Measurements from ENCODE around the gene MYBBP1A. TPM values are rescaled to one million over a fixed set of nuclear protein-coding genes. Genes with fewer than 3 reads are reported as not detected.

Gene MYBBP1A
- total RNA-seq, 2 donors from 2014 or later, result 21.4 to 58.7 TPM

DNA sequence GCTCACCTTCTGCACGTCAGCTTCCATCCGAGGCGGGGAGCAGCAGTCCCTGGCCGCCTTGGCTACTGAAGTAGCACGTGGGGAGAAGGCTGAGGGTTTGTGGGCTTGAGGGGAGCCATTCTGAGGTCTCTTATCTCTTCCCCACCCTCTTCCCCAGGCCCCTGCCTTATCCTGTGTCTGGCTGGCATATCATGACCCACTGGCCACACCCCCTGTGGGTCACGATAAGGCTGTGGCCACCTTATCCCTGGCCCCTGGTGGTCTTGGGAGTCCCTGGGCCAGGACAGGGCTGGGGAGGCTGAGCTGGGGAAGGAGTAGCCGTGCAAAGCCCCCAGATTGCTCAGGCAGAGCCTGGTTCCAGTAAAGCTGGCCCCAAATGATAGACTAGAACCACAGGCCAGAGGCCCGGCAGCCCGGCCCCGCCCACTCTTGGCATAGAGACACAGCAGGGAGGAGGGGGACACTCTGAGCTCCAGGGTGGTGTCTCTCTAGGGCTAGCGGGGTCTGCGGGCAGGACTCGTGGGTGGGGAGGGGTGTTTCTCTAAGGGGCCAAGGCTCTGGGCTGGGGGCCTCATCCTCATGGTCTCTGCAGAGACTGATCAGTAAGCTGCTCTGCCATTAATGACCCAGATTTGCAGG is 48.9 kb downstream of the MYBBP1A start:
- intact Hi-C loops (cut with DNase I), result no loop called here
- Histone ChIP-seq H3K27ac (no peak overlapping the region), H3K4me3 (no peak overlapping the region), H3K4me1 (no peaks in the 10 kb centered on the region), H3K9me3 (no peaks in the 10 kb centered on the region), H3K36me3 (no peaks in the 10 kb centered on the region), H3K27me3 (peaks cover 2% of the 10 kb centered on the region), H3K9ac (ENCODE audit: low read depth in 2 of 2, low read length in 2 of 2) (no peak overlapping the region)
- DNase-seq, result no peak
- TF ChIP-seq, protein P1, sequence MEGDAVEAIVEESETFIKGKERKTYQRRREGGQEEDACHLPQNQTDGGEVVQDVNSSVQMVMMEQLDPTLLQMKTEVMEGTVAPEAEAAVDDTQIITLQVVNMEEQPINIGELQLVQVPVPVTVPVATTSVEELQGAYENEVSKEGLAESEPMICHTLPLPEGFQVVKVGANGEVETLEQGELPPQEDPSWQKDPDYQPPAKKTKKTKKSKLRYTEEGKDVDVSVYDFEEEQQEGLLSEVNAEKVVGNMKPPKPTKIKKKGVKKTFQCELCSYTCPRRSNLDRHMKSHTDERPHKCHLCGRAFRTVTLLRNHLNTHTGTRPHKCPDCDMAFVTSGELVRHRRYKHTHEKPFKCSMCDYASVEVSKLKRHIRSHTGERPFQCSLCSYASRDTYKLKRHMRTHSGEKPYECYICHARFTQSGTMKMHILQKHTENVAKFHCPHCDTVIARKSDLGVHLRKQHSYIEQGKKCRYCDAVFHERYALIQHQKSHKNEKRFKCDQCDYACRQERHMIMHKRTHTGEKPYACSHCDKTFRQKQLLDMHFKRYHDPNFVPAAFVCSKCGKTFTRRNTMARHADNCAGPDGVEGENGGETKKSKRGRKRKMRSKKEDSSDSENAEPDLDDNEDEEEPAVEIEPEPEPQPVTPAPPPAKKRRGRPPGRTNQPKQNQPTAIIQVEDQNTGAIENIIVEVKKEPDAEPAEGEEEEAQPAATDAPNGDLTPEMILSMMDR (IDR thresholded peaks at IDR 0.05), result no peak

DNA sequence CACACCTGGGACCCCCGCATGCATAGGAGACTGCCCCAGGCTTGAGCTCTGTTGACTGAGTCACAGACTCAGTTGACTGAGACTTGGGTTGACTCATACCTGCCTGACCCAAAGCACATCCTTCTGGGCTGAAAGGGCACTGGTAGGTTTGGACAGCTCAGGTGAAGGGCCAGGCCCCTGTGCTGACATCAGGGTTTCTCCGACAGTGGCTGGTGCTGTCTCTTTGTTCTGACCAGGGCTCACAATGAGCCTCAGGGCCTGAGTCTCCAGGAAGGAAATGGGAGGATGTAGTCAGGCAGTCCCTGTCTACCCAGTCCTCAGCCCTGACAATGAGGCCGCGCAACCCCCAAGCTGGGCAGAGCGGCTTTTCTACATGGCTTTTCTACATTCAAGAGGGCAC is 50.0 kb downstream of the MYBBP1A start:
- Histone ChIP-seq H3K4me3 (no peak overlapping the region), H3K36me3 (no peaks in the 10 kb centered on the region), H3K9me3 (no peaks in the 10 kb centered on the region), H3K27ac (no peak overlapping the region), H3K9ac (ENCODE audit: low read depth in 2 of 2, low read length in 2 of 2) (no peak overlapping the region), H3K27me3 (peaks cover 10% of the 10 kb centered on the region), H3K4me1 (no peaks in the 10 kb centered on the region)
- intact Hi-C loops (cut with DNase I), result no loop called here
- DNase-seq, result no peak
- TF ChIP-seq, protein P1 (IDR thresholded peaks at IDR 0.05), result no peak

DNA sequence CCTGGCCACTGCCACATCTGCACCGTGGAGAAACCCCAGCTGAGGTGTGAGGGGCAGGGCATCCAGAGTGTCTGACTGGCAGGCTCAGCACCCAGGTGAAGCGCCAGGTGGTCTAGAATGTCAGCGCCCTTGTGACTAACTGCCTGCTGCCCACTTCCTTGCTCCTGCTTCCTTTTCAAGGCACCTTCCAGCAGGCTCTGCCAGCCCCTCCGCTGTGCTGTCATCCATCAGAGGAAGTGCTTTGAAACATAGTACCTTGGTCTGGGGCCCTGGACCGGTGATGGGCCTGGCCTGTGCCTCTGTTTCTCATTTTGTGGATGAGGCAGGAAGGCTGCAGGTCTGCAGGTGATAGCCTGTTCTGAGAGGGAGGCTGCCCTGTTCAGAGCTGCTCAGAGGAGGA is 51.0 kb downstream of the MYBBP1A start:
- H3K4me1 ChIP-seq, result no peaks in the 10 kb centered on the region
- no peak for DNase-seq
- H3K36me3 ChIP-seq, result no peaks in the 10 kb centered on the region
- H3K4me3 ChIP-seq, result no peak overlapping the region
- no peak overlapping the region for H3K27ac ChIP-seq
- H3K27me3 ChIP-seq, result peaks cover 10% of the 10 kb centered on the region
- no peaks in the 10 kb centered on the region for H3K9me3 ChIP-seq
- TF ChIP-seq, protein P1 (IDR thresholded peaks at IDR 0.05), result no peak
- no peak overlapping the region for H3K9ac ChIP-seq (ENCODE audit: low read depth in 2 of 2, low read length in 2 of 2)
- intact Hi-C loops (cut with DNase I), result no loop called here

DNA sequence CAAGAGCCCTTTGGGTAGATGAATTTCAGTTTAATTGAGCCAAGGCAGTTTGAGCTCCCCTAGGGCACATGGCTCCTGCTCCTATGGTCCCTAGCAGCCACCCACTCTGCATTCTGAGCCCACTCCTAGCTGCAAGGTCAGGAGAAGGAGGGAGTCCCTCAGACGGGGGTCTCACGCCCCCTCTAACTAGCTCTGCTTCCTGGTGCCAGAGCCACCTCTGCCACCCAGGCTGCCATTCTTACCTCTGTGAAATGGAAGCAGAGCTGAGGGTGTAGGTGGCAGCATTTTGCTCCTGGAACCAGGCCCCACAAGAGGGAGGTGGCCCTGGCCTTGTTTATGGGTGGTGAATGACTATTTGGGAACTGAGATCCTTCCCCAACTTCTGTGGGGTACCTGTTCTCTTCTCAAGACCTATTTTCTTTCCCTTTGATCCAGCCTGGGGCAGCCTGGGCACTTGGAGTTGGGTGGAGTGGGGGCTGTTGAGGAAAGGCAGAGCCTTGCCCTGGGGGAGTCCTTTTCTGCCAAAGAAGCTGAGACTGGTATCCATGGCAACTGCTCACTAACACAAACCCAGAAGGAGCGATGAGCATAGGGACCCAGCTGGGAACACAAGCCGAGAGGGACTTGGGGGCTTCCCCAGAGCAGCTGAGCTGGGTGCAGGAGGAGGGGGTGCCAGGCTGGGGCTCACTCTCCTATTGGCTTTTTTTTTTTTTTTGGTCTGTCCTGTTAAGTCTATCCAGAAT is 51.7 kb downstream of the MYBBP1A start:
- intact Hi-C loops (cut with DNase I), result no loop called here
- no peak overlapping the region for H3K27ac ChIP-seq

DNA sequence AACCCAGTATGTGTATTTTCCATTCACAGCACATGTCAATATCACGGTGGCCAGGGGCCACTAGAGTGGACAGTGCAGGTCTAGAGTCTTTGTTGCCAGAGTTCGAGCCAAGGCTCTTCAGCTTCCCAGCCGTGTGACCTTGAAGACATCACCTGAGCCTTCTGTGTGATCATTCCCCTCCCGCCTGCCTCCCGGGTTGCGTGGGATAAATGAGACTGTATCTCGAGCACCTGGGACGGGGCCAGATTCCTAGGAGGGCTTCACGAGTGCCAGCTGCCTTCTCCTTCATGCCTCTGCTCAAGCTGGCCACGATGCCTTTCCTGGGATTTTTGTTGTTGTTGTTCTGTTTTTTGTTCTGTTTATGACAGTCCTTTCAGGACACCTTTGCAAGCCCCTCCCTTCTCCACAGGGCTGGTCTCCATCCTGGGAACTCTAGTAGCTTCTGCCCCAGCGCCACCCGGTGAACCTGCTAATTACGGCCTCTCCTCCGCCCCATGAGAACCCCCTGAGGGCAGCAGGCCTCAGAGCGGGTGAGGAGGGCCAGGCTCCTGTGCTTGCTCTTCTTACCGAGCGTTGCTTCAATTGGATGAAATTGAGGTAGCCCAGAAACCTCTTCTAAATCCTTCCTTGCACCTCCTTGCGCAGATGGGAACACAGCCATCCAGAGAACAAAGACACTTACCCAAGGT is 52.6 kb downstream of the MYBBP1A start:
- DNase-seq, result no peak

More for the DNA sequence above, 51.7 kb downstream of the MYBBP1A start:
- Histone ChIP-seq H3K4me3 (no peak overlapping the region), H3K36me3 (no peaks in the 10 kb centered on the region), H3K9ac (ENCODE audit: low read depth in 2 of 2, low read length in 2 of 2) (no peak overlapping the region), H3K9me3 (no peaks in the 10 kb centered on the region), H3K4me1 (no peaks in the 10 kb centered on the region), H3K27me3 (peaks cover 10% of the 10 kb centered on the region)
- TF ChIP-seq, protein P1 (IDR thresholded peaks at IDR 0.05), result no peak
- no peak for DNase-seq

More for the DNA sequence above, 52.6 kb downstream of the MYBBP1A start:
- intact Hi-C loops (cut with DNase I), result no loop called here
- H3K4me1 ChIP-seq, result peaks cover 4% of the 10 kb centered on the region
- no peak overlapping the region for H3K9ac ChIP-seq (ENCODE audit: low read depth in 2 of 2, low read length in 2 of 2)
- H3K9me3 ChIP-seq, result no peaks in the 10 kb centered on the region
- H3K27ac ChIP-seq, result no peak overlapping the region
- peaks cover 10% of the 10 kb centered on the region for H3K27me3 ChIP-seq
- H3K4me3 ChIP-seq, result no peak overlapping the region
- TF ChIP-seq, protein P1 (IDR thresholded peaks at IDR 0.05), result no peak
- no peaks in the 10 kb centered on the region for H3K36me3 ChIP-seq

Data from colonic mucosa (tissue), 4 donors.